HepG2 (cell line): ENCODE measurements around the gene FGF19. TPM values are rescaled to one million over a fixed set of nuclear protein-coding genes. Genes with fewer than 3 reads are reported as not detected.

Experiments
- ARNT ChIP-seq: fragments of 450-650 bp; IDR thresholded peaks from 2 replicates; pipeline ENCODE4 v1.6.1; 2017
- FOXJ3 ChIP-seq: sonication (generic); formaldehyde crosslinking; IDR thresholded peaks from 2 replicates; pipeline ENCODE4 v1.4.0; 2020; ENCODE audit warnings: missing genetic modification reagents, mild to moderate bottlenecking, borderline replicate concordance
- FOXP1 ChIP-seq, 2 experiments: fragments of 450-650 bp in 1 of 2; IDR thresholded peaks; 2 replicates each; pipeline ENCODE4 v1.6.1; 2017 to 2018; ENCODE audit warnings: antibody characterized with exemption in 1 of 2
- NCOR1 ChIP-seq: fragments of 200-600 bp; sonication (generic); IDR thresholded peaks from 2 replicates; pipeline ENCODE4 v1.7.0; 2017; ENCODE audit warnings: antibody characterized with exemption, low read length, borderline replicate concordance
- NR2C2 ChIP-seq: sonication (generic); formaldehyde crosslinking; IDR thresholded peaks from 2 replicates; pipeline ENCODE4 v1.4.0; 2020; ENCODE audit warnings: missing genetic modification reagents, mild to moderate bottlenecking, moderate library complexity, borderline replicate concordance
- PRPF4 ChIP-seq: fragments of 200-400 bp; formaldehyde crosslinking; IDR thresholded peaks from 2 replicates; pipeline ENCODE4 v1.6.1; 2016; ENCODE audit warnings: low read length, low read depth; ENCODE audit not compliant: poor library complexity, severe bottlenecking
- RBFOX2 ChIP-seq: fragments of 200-400 bp; formaldehyde crosslinking; IDR thresholded peaks from 2 replicates; pipeline ENCODE4 v1.6.1; 2017; ENCODE audit warnings: low read depth, mild to moderate bottlenecking, low read length
- SIN3B ChIP-seq: fragments of 150-350 bp; IDR thresholded peaks from 2 replicates; pipeline ENCODE4 v1.6.1; 2014; ENCODE audit warnings: low read length
- SP1 ChIP-seq, 2 experiments: fragments of 450-650 bp in 1 of 2; sonication (generic) in 1 of 2; formaldehyde crosslinking in 1 of 2; IDR thresholded peaks; 2 replicates each; pipeline versions ENCODE4 v1.4.0 to v1.6.1; 2016 to 2020; ENCODE audit warnings: missing genetic modification reagents in 1 of 2
- SP140L ChIP-seq: sonication (generic); formaldehyde crosslinking; IDR thresholded peaks from 2 replicates; pipeline ENCODE4 v1.4.0; 2020; ENCODE audit warnings: missing genetic modification reagents, borderline replicate concordance
- TBL1XR1 ChIP-seq: fragments of 150-350 bp; IDR thresholded peaks from 2 replicates; pipeline ENCODE4 v1.6.1; 2014; ENCODE audit warnings: borderline replicate concordance, low read length; ENCODE audit not compliant: partially characterized antibody
- TEAD2 ChIP-seq: sonication (generic); formaldehyde crosslinking; IDR thresholded peaks from 2 replicates; pipeline ENCODE4 v1.9.0; 2021; ENCODE audit warnings: missing genetic modification reagents
- TEF ChIP-seq: sonication (generic); formaldehyde crosslinking; IDR thresholded peaks from 2 replicates; pipeline ENCODE4 v1.5.0; 2020; ENCODE audit warnings: missing genetic modification reagents
- THAP11 ChIP-seq: IDR thresholded peaks from 2 replicates; pipeline ENCODE4 v1.6.1; 2016; ENCODE audit warnings: missing biosample characterization, missing genetic modification reagents
- ZNF329 ChIP-seq: sonication (generic); formaldehyde crosslinking; IDR thresholded peaks from 2 replicates; pipeline ENCODE4 v1.9.0; 2021; ENCODE audit warnings: low read depth, mild to moderate bottlenecking, missing genetic modification reagents
- ZNF343 ChIP-seq: sonication (generic); formaldehyde crosslinking; IDR thresholded peaks from 2 replicates; pipeline ENCODE4 v1.4.0; 2020; ENCODE audit warnings: mild to moderate bottlenecking, missing genetic modification reagents
- ZNF407 ChIP-seq: sonication (generic); formaldehyde crosslinking; IDR thresholded peaks from one replicate; pipeline ENCODE4 v1.5.1; 2020; ENCODE audit warnings: mild to moderate bottlenecking, missing genetic modification reagents; ENCODE audit errors: not compliant biosample characterization
- ZNF510 ChIP-seq: sonication (generic); formaldehyde crosslinking; IDR thresholded peaks from 2 replicates; pipeline ENCODE4 v1.4.0; 2020; ENCODE audit warnings: low read depth, mild to moderate bottlenecking, missing genetic modification reagents
- ZNF784 ChIP-seq: sonication (generic); formaldehyde crosslinking; IDR thresholded peaks from 2 replicates; pipeline ENCODE4 v1.5.1; 2020; ENCODE audit warnings: missing genetic modification reagents, mild to moderate bottlenecking, borderline replicate concordance
- polyA plus RNA-seq, 8 experiments: library from polyadenylated mRNA; depleted of rRNA in 3 of 8; stranded (reverse) in 7 of 8; unstranded in 1 of 8; fragments of >200 nt; fragmentation: Illumina TruSeq in 4 of 8; extraction: Trizol in 4 of 8; gene quantifications; 2 replicates each; pipeline versions ENCODE4 v1.2.1 to v1.2.3, GENCODE V29; 2011 to 2016; ENCODE audit warnings: low read depth in 4 of 8, missing spikeins in 1 of 8, mixed read lengths in 1 of 8; ENCODE audit not compliant: insufficient read depth in 1 of 8
- total RNA-seq, 5 experiments: library from RNA; depleted of rRNA; stranded (reverse); fragments of >200 nt; fragmentation: Illumina TruSeq; extraction: Trizol; gene quantifications; 2 replicates each; pipeline ENCODE4 v1.2.3, GENCODE V29; 2016; ENCODE audit warnings: low read depth in 1 of 5
- TF ChIP-seq, protein P1 (sequence below): sonication (generic); formaldehyde crosslinking; IDR thresholded peaks from 2 replicates; pipeline ENCODE4 v1.4.0; 2020; ENCODE audit warnings: missing genetic modification reagents

The FGF19 gene
- total and polyA plus RNA-seq, 2 of the 13 experiments (the other 11 are each of a cell fraction or from before 2014, with no cell fraction given), result 0.07 TPM; not detected in 1

DNA sequence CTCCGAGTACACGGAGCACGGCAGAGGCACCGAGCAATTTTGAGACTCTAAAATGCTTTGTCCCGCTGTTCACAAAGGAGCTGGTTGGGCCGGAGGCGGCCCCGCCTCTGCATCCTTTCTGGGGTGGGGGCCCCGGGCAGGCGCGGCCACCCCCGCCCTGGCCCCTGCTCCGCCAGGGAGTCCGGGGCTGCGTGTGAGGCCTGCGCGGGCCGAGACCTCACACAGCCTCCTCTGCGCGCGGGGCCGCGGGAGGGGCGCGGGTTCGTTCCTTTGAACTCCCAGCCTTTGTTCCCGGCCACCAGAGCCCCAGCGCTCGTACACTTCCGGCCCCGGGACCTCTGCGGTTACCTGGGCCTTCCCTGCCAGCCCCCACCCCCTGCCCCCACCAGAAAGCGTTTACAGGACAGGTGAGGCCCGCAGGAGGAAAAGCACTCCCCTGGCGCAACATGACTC lies 1.6 kb downstream of the FGF19 start (continued):
- TF ChIP-seq ZNF510 (CRISPR knock-in tag) (no peak), TBL1XR1 (no peak), ZNF407 (no peak), NCOR1 (no peak), SP1 (IDR thresholded peaks at IDR 0.05) (no peak), SP1 (CRISPR knock-in tag; IDR thresholded peaks at IDR 0.05) (no peak), TEAD2 (CRISPR knock-in tag) (no peak), TEF (CRISPR knock-in tag) (no peak), RBFOX2 (peak; percentile 75), FOXJ3 (no peak), FOXP1 (IDR thresholded peaks at IDR 0.05) (no peak), FOXP1 (CRISPR knock-in tag; IDR thresholded peaks at IDR 0.05) (peak; percentile 55; the same call in 1 of the 2 replicates), PRPF4 (no peak), SIN3B (no peak), THAP11 (CRISPR knock-in tag) (peak; percentile 48; the same call in 1 of the 2 replicates), ARNT (no peak), SP140L (CRISPR knock-in tag) (no peak), ZNF784 (CRISPR knock-in tag) (no peak), ZNF329 (CRISPR knock-in tag) (no peak), ZNF343 (CRISPR knock-in tag) (0 out of 2 replicates have a peak, but pooled peaks have one; percentile 48), NR2C2 (CRISPR knock-in tag) (no peak)
- TF ChIP-seq, protein P1, sequence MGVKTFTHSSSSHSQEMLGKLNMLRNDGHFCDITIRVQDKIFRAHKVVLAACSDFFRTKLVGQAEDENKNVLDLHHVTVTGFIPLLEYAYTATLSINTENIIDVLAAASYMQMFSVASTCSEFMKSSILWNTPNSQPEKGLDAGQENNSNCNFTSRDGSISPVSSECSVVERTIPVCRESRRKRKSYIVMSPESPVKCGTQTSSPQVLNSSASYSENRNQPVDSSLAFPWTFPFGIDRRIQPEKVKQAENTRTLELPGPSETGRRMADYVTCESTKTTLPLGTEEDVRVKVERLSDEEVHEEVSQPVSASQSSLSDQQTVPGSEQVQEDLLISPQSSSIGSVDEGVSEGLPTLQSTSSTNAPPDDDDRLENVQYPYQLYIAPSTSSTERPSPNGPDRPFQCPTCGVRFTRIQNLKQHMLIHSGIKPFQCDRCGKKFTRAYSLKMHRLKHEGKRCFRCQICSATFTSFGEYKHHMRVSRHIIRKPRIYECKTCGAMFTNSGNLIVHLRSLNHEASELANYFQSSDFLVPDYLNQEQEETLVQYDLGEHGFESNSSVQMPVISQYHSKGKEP (CRISPR knock-in tag), result no peak
